GM23338 (cell line): ENCODE data around the gene PVALB. TPM values are rescaled to one million over a fixed set of nuclear protein-coding genes. Genes with fewer than 3 reads are reported as not detected.

Experiments
- ATAC-seq: fragments of 200-7000 bp; cut with Tn5 transposase; 3 replicates; pipeline ENCODE4 v1.9.1; 2020
- DNase-seq: peaks from one replicate; pipeline ENCODE4 v3.0.0-alpha.2; 2015; ENCODE audit warnings: low spot score
- H2AFZ ChIP-seq: fragments of 200-600 bp; sonication (generic); 2 replicates; pipeline ENCODE4 v1.8.0; 2016; ENCODE audit warnings: antibody characterized with exemption, mild to moderate bottlenecking, moderate library complexity
- H3F3A ChIP-seq: fragments of 200-600 bp; sonication (generic); replicated peaks from 2 replicates; pipeline ENCODE4 v1.8.0; 2017; ENCODE audit warnings: antibody characterized with exemption, mixed run types, low read depth
- H3K27ac ChIP-seq: fragments of 200-600 bp; sonication (generic); 2 replicates; pipeline ENCODE4 v1.6.1; 2016; ENCODE audit warnings: low read depth
- H3K27me3 ChIP-seq: fragments of 200-600 bp; sonication (generic); 2 replicates; pipeline ENCODE4 v1.8.0; 2016; ENCODE audit warnings: mild to moderate bottlenecking, mixed run types, moderate library complexity; ENCODE audit not compliant: insufficient read depth
- H3K36me3 ChIP-seq: fragments of 200-600 bp; sonication (generic); 2 replicates; pipeline ENCODE4 v1.8.0; 2016; ENCODE audit warnings: mild to moderate bottlenecking; ENCODE audit not compliant: insufficient read depth
- H3K4me1 ChIP-seq: fragments of 200-600 bp; sonication (generic); 2 replicates; pipeline ENCODE4 v1.8.0; 2016; ENCODE audit warnings: mild to moderate bottlenecking, moderate library complexity; ENCODE audit not compliant: insufficient read depth
- H3K4me2 ChIP-seq: fragments of 200-600 bp; sonication (generic); 2 replicates; pipeline ENCODE4 v1.7.1; 2017; ENCODE audit warnings: mixed run types
- H3K4me3 ChIP-seq: fragments of 200-600 bp; sonication (generic); 2 replicates; pipeline ENCODE4 v1.6.1; 2016; ENCODE audit warnings: mixed run types
- H3K79me2 ChIP-seq: fragments of 200-600 bp; sonication (generic); replicated peaks from 2 replicates; pipeline ENCODE4 v1.8.0; 2017; ENCODE audit warnings: mild to moderate bottlenecking; ENCODE audit not compliant: insufficient read depth
- H3K9me2 ChIP-seq: fragments of 200-600 bp; sonication (generic); 2 replicates; pipeline ENCODE4 v1.8.0; 2017; ENCODE audit not compliant: insufficient read depth
- H4K20me1 ChIP-seq: fragments of 200-600 bp; sonication (generic); replicated peaks from 2 replicates; pipeline ENCODE4 v1.8.0; 2017; ENCODE audit warnings: mild to moderate bottlenecking; ENCODE audit not compliant: insufficient read depth
- H3K27ac Mint-ChIP-seq: 2 replicates; pipeline ENCODE4 v1.8.0; 2020; ENCODE audit warnings: inconsistent platforms, mild to moderate bottlenecking, moderate library complexity, mixed read lengths
- H3K27me3 Mint-ChIP-seq: 3 replicates; pipeline ENCODE4 v1.8.0; 2022; ENCODE audit warnings: low read depth, mild to moderate bottlenecking, moderate library complexity, mixed read lengths, inconsistent platforms; ENCODE audit not compliant: insufficient read depth, poor library complexity
- H3K36me3 Mint-ChIP-seq: 3 replicates; pipeline ENCODE4 v1.8.0; 2021; ENCODE audit warnings: low read depth, mild to moderate bottlenecking, inconsistent platforms, moderate library complexity, mixed read lengths
- H3K4me1 Mint-ChIP-seq: 3 replicates; pipeline ENCODE4 v1.8.0; 2020; ENCODE audit warnings: mild to moderate bottlenecking, inconsistent platforms, mixed read lengths
- H3K4me3 Mint-ChIP-seq: 3 replicates; pipeline ENCODE4 v1.8.0; 2021; ENCODE audit warnings: moderate library complexity, mild to moderate bottlenecking, inconsistent platforms, mixed read lengths
- H3K9me3 Mint-ChIP-seq: 3 replicates; pipeline ENCODE4 v1.8.0; 2020; ENCODE audit warnings: moderate library complexity, mild to moderate bottlenecking, inconsistent platforms, mixed read lengths
- CREB1 ChIP-seq: fragments of 250-450 bp; sonication (Bioruptor Pico); IDR thresholded peaks from 2 replicates; pipeline ENCODE4 v1.5.0; 2020; ENCODE audit warnings: low read depth, mild to moderate bottlenecking, moderate library complexity
- EZH2 ChIP-seq: fragments of 200-600 bp; sonication (generic); IDR thresholded peaks from one replicate; pipeline ENCODE4 v1.8.0; 2017; ENCODE audit warnings: antibody characterized with exemption, mild to moderate bottlenecking, low read depth; ENCODE audit not compliant: unreplicated experiment
- EZH2phosphoT487 ChIP-seq: fragments of 200-600 bp; sonication (generic); IDR thresholded peaks from one replicate; pipeline ENCODE4 v1.8.1; 2018; ENCODE audit warnings: antibody characterized with exemption; ENCODE audit not compliant: unreplicated experiment
- NANOG ChIP-seq: IDR thresholded peaks from 2 replicates; pipeline ENCODE4 v1.6.1; 2016; ENCODE audit warnings: antibody characterized with exemption, borderline replicate concordance
- POLR2AphosphoS5 ChIP-seq: IDR thresholded peaks from 2 replicates; pipeline ENCODE4 v1.6.1; 2016; ENCODE audit warnings: antibody characterized with exemption, low read depth
- REST ChIP-seq: IDR thresholded peaks from one replicate; pipeline ENCODE4 v1.6.1; 2018; ENCODE audit warnings: antibody characterized with exemption; ENCODE audit not compliant: unreplicated experiment
- ZNF114 ChIP-seq: fragments of 250-450 bp; sonication (Bioruptor Pico); IDR thresholded peaks from 2 replicates; pipeline ENCODE4 v1.5.0; 2020; ENCODE audit warnings: mild to moderate bottlenecking, moderate library complexity
- polyA plus RNA-seq: library from polyadenylated mRNA; unstranded; fragments of >200 nt; fragmentation: Nextera tagmentation; extraction: Ambion mirVana; gene quantifications from 2 replicates; pipeline ENCODE4 v1.2.1, GENCODE V29; 2016
- total RNA-seq: library from RNA; depleted of rRNA; stranded (reverse); fragments of >200 nt; shearing (Covaris generic); gene quantifications from 2 replicates; pipeline ENCODE4 v1.2.3, GENCODE V29; 2014

Gene PVALB
- total and polyA plus RNA-seq, 2 experiments from 2014 or later, result 7.9 TPM; not detected in 1

GRCh38 chr22:36817525-36817848, 652 bp upstream of the PVALB start:
- no peak overlapping the region for H3K27ac Mint-ChIP-seq
- no peaks in the 10 kb centered on the region for H3K9me3 Mint-ChIP-seq
- Histone ChIP-seq H3K27ac (no peak overlapping the region), H2AFZ (peak overlapping the region; percentile 97), H4K20me1 (no peaks in the 10 kb centered on the region), H3K4me1 (peaks cover 9% of the 10 kb centered on the region), H3K79me2 (no peaks in the 10 kb centered on the region), H3K4me3 (peak overlapping the region; percentile 79), H3K4me2 (peak overlapping the region; percentile 96), H3K9me2 (no peaks in the 10 kb centered on the region), H3F3A (no peaks in the 10 kb centered on the region), H3K27me3 (peaks cover 44% of the 10 kb centered on the region), H3K36me3 (no peaks in the 10 kb centered on the region)
- no peak for ATAC-seq
- H3K27me3 Mint-ChIP-seq, result peaks cover 51% of the 10 kb centered on the region
- DNase-seq, result peak; percentile 43
- no peaks in the 10 kb centered on the region for H3K36me3 Mint-ChIP-seq
- peak overlapping the region; percentile 70 for H3K4me3 Mint-ChIP-seq
- TF ChIP-seq REST, result no peak
- TF ChIP-seq CREB1 (CRISPR knock-in tag), result no peak
- TF ChIP-seq POLR2AphosphoS5, result no peak
- TF ChIP-seq ZNF114, result no peak
- H3K4me1 Mint-ChIP-seq, result peaks cover 29% of the 10 kb centered on the region

- Histone ChIP-seq H3K79me2 (no peaks in the 10 kb centered on the region), H3K4me3 (peak overlapping the region; percentile 79), H3K27me3 (peaks cover 44% of the 10 kb centered on the region), H3K27ac (no peak overlapping the region), H3K9me2 (no peaks in the 10 kb centered on the region), H3K36me3 (no peaks in the 10 kb centered on the region), H3K4me2 (peak overlapping the region; percentile 96), H3F3A (no peaks in the 10 kb centered on the region), H2AFZ (peak overlapping the region; percentile 97), H3K4me1 (peaks cover 6% of the 10 kb centered on the region; the same call in 1 of the 2 replicates), H4K20me1 (no peaks in the 10 kb centered on the region)
- no peaks in the 10 kb centered on the region for H3K36me3 Mint-ChIP-seq
- DNase-seq (peak; percentile 68), ATAC-seq (peak; percentile 58)
- no peak overlapping the region for H3K27ac Mint-ChIP-seq
- H3K27me3 Mint-ChIP-seq, result peaks cover 50% of the 10 kb centered on the region
- TF ChIP-seq NANOG (no peak), EZH2 (peak; percentile 62)
- H3K9me3 Mint-ChIP-seq, result no peaks in the 10 kb centered on the region
- H3K4me1 Mint-ChIP-seq, result peaks cover 29% of the 10 kb centered on the region
- H3K4me3 Mint-ChIP-seq, result peak overlapping the region; percentile 70
These were observed 548 bp downstream of the PVALB start for GRCh38 chr22:36816339-36816635.

- H3K36me3 ChIP-seq, result no peaks in the 10 kb centered on the region
- peaks cover 44% of the 10 kb centered on the region for H3K27me3 Mint-ChIP-seq
- no peak overlapping the region for H3K27ac ChIP-seq
- no peaks in the 10 kb centered on the region for H3K79me2 ChIP-seq
- H3K4me2 ChIP-seq, result peak overlapping the region; percentile 96
- no peak for ATAC-seq
- DNase-seq, result no peak
- peak overlapping the region; percentile 79 for H3K4me3 ChIP-seq
- H3K9me2 ChIP-seq, result no peaks in the 10 kb centered on the region
- no peaks in the 10 kb centered on the region for H3K36me3 Mint-ChIP-seq
- peaks cover 6% of the 10 kb centered on the region; the same call in 1 of the 2 replicates for H3K4me1 ChIP-seq
- peak overlapping the region; percentile 97 for H2AFZ ChIP-seq
- no peak overlapping the region for H3K27ac Mint-ChIP-seq
- peak overlapping the region; percentile 70 for H3K4me3 Mint-ChIP-seq
- H3F3A ChIP-seq, result no peaks in the 10 kb centered on the region
- peaks cover 29% of the 10 kb centered on the region for H3K4me1 Mint-ChIP-seq
- H3K27me3 ChIP-seq, result peaks cover 44% of the 10 kb centered on the region
- H3K9me3 Mint-ChIP-seq, result no peaks in the 10 kb centered on the region
- no peaks in the 10 kb centered on the region for H4K20me1 ChIP-seq
- no peak for TF ChIP-seq REST
- no peak for TF ChIP-seq POLR2AphosphoS5
- no peak for TF ChIP-seq EZH2phosphoT487
These were observed 1.1 kb downstream of the PVALB start for GRCh38 chr22:36815558-36816338.
